OCI-M2 (cell line): ENCODE measurements around the gene ZNF419.
A peak's percentile ranks its signal among the peaks of the same experiment; 100 is the strongest.

Source experiments
- DNase-seq: peaks from one replicate; lab custom pipeline; 2025; ENCODE audit not compliant: unreplicated experiment; lab: John Stamatoyannopoulos, UW

Gene ZNF419

GRCh38 chr19:57527136-57527881 is 39.8 kb downstream of the ZNF419 start, which contains the start of gene ZNF549:
Gene ZNF549, plus strand, starts transcription at chr19:57527356. Its CDS starts 218 bp downstream, at chr19:57527574.
- peak; percentile 62 for DNase-seq

GRCh38 chr19:57537953-57538547 is 50.5 kb downstream of the ZNF419 start:
- DNase-seq: no peak
